ENCODE results near the gene COMMD1.
"Not testable (repeated sequence)": the region's sequence is repeated elsewhere in the genome, so short reads cannot be mapped to it uniquely, and the experiment has no call there.

The COMMD1 gene

DNA sequence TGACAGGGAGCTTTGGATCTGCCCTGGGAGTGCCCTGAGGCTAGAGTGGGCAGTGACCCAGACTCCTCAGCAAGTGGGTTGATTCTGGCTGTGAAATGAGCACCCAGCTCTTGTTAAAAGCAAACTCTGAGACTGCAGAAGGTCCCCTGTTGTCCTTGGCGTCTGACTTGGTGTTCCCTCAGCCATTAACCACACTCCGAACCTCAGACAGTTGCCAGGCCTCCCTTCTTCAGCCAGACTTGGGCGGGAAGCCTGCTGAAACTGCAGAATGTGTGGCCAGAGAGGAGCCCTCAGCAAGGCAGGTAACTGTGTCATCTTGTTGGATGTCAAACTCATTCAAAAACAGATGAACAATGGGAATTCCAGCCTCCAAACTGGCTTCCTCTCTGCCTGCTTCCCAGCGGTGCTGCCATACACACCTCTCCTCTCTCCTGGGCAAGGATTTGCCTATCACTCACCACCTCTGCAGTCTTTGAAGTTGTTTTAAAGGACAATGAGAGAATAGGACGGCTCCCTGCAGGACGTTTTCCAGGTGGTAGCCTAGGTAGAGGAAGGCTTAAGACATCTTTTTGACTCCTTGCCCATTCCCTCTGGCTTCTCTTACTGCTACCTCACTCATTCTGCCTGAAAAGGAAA, 251.5 kb downstream of the COMMD1 start:
- H3K4me3 ChIP-seq (ENCODE audit: low read length): no peak overlapping the region
- TF ChIP-seq, protein P1, sequence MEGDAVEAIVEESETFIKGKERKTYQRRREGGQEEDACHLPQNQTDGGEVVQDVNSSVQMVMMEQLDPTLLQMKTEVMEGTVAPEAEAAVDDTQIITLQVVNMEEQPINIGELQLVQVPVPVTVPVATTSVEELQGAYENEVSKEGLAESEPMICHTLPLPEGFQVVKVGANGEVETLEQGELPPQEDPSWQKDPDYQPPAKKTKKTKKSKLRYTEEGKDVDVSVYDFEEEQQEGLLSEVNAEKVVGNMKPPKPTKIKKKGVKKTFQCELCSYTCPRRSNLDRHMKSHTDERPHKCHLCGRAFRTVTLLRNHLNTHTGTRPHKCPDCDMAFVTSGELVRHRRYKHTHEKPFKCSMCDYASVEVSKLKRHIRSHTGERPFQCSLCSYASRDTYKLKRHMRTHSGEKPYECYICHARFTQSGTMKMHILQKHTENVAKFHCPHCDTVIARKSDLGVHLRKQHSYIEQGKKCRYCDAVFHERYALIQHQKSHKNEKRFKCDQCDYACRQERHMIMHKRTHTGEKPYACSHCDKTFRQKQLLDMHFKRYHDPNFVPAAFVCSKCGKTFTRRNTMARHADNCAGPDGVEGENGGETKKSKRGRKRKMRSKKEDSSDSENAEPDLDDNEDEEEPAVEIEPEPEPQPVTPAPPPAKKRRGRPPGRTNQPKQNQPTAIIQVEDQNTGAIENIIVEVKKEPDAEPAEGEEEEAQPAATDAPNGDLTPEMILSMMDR (conservative IDR thresholded peaks at IDR 0.05; ENCODE audit: low read depth, low read length): no peak
- no peak for DNase-seq (ENCODE audit: low read depth)

DNA sequence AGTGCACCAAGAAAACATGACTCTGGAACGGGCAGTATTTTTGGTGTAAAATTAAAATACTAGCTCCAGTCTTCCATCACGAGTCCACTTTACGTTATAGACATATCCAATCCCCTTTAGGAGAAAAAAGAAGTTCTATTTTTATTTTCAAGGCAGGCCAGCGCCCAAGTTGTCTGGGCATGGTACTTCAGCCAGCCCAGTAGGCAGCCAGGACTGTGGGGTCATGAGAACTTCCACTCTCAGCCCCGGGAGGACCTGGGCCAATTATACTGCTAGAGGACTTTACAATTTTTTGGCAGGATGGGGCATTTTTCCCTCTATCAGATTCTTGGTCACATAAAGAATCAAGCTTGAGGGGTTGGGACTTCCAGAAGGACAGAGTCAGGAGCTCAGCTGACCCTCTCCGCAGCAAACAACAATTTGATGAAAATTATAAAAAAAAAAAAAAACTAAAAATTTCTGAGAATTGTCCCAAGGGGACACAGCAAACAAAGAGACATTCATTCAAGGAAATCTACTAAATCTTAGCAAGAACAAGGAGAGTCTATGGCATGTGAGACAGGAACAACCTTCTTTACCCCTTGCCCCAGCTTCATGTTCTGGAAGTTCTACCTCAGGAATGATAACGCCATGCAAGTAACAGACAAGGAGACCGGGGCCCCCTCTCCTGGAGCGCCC, 253.1 kb downstream of the COMMD1 start:
- no peak for DNase-seq (ENCODE audit: low read depth)
- H3K4me3 ChIP-seq (ENCODE audit: low read length): no peak overlapping the region
- TF ChIP-seq, protein P1 (conservative IDR thresholded peaks at IDR 0.05; ENCODE audit: low read depth, low read length): no peak

DNA sequence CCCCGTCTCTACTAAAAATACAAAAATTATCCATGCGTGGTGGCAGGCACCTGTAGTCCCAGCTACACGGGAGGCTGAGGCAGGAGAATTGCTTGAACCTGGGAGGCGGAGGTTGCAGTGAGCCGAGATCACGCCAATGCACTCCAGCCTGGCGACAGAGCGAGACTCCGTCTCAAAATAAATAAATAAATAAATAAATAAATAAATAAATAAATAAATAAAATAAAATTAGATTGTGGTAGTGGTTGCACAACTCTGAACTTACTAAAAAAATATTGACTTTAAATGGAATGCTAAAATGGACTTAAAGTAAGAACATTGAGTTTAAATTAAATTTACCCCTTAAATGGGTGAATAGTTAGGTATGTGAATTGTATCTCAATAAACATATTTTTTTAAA, 255.2 kb downstream of the COMMD1 start:
- H3K4me3 ChIP-seq (ENCODE audit: low read length); DNase-seq (ENCODE audit: low read depth): not testable (repeated sequence)

DNA sequence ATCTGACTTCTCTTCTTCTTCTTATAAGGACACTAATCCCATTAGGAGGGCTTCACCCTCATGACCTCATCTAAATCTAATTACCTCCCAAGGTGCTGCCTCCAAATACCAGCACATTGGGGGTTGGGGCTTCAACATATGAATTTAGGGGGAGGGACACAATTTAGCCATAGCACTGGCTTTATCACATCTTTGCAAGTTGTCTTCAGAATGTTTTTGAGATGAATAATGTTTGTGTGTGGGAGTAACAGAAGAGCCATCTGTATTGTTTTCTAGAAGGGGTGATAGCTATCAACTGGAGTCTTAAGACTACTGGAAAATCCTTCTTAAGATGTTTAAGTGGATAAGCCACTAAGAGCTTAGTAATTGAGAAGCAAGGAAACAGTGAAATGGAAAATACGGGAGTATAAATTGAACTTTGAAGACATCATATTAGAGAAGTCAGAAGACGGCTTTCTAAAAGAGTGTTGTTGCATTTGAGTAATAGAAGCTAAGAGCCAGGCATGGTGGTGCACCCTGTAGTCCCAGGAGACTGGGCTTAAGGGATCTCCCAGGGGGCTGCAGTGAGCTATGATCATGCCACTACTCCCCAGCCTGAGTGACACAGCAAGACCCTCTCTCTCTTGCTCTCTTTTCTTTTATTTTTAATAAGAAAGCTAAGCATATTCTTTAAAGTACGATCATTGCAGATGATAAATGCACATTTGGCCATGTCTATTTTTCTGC, 257.8 kb downstream of the COMMD1 start:
- no peak for DNase-seq (ENCODE audit: low read depth)
- no peak overlapping the region for H3K4me3 ChIP-seq (ENCODE audit: low read length)
- TF ChIP-seq, protein P1 (conservative IDR thresholded peaks at IDR 0.05; ENCODE audit: low read depth, low read length): no peak

DNA sequence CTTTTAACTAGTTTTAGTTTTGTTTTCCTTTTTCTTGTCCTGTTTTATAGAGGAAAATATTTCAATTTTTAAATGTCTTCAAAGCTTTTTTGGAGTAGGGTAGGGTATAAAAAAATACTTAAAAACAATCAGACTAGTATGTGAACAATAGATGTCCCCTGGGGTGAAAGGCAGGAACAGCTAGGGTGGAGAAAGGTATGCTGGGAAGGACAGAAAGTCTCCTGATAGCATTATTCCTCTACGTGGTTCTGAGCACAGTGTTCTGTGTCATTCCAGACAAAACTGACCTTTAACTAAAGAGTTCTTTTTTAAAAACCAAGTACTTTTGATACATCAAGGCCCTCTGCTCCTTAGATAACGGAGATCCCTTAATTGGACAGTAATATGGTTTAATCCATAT, 258.4 kb downstream of the COMMD1 start:
- no peak for DNase-seq (ENCODE audit: low read depth)
- TF ChIP-seq, protein P1 (conservative IDR thresholded peaks at IDR 0.05; ENCODE audit: low read depth, low read length): no peak
- H3K4me3 ChIP-seq (ENCODE audit: low read length): no peak overlapping the region

DNA sequence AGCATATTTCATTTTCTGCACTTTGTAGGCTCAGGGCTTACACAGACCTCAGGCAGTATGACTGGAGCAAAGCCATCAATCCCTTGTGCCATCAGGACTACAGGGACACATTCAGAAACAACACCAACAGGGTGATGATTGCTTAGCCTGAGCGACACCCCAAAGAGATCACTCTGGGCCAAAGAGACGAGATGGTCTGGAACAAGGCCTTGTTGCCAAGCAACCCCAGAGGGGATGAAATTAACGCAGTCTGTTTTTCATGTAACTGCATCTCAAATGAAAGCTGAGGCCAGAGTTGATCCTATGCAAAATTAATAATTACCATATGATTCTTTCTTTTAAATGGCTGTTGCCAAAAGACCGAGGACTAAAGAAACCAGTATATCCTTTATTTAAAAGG, 270.3 kb downstream of the COMMD1 start:
- TF ChIP-seq, protein P1 (conservative IDR thresholded peaks at IDR 0.05; ENCODE audit: low read depth, low read length): no peak
- no peak overlapping the region for H3K4me3 ChIP-seq (ENCODE audit: low read length)
- DNase-seq (ENCODE audit: low read depth): no peak

DNA sequence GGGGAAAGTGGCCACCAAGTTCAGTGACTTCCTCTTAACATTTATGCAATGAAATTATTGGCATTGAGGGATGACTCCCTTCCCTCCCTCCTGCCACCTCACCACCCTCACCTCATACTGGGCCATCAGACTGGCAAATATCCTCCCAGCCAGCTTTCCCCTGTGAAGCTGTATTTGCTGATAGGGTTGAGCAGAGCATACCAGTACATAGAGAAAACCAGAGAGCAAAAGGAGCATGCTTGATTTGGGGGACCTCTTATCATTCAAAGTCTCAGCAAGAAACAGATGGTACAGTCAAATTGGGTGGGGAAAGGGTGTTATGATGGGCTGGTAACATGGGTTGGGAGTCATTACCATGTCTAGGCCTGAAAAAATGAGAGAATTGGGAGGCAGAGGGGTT, 271.3 kb downstream of the COMMD1 start:
- no peak for DNase-seq (ENCODE audit: low read depth)
- TF ChIP-seq, protein P1 (conservative IDR thresholded peaks at IDR 0.05; ENCODE audit: low read depth, low read length): no peak
- no peak overlapping the region for H3K4me3 ChIP-seq (ENCODE audit: low read length)

Measured in retinal pigment epithelial cell (primary cell).